Erythroblast (primary cell): ENCODE data around the gene ZMYND8.

Source experiments
- DNase-seq, 2 experiments: peaks; one replicate each; lab custom pipeline; 2025; lab: John Stamatoyannopoulos, UW
- GATA1 ChIP-seq: IDR thresholded peaks from 2 replicates; pipeline ENCODE4 v1.6.1; 2011; ENCODE audit warnings: low read depth, mild to moderate bottlenecking, control low read depth, low read length, moderate library complexity
- POLR2A ChIP-seq: IDR thresholded peaks from 2 replicates; pipeline ENCODE4 v1.6.1; 2011; ENCODE audit warnings: mild to moderate bottlenecking, low read length

Gene ZMYND8

GRCh38 chr20:47320990-47321805, 35.3 kb downstream of the ZMYND8 start:
- no peak for TF ChIP-seq POLR2A
- TF ChIP-seq GATA1, result no peak
- DNase-seq, result no peak

- TF ChIP-seq POLR2A (no peak), GATA1 (no peak)
- peak in 1 of 2 experiments; percentile 28 for DNase-seq
These were observed 36.8 kb downstream of the ZMYND8 start for GRCh38 chr20:47319517-47320252.

DNA sequence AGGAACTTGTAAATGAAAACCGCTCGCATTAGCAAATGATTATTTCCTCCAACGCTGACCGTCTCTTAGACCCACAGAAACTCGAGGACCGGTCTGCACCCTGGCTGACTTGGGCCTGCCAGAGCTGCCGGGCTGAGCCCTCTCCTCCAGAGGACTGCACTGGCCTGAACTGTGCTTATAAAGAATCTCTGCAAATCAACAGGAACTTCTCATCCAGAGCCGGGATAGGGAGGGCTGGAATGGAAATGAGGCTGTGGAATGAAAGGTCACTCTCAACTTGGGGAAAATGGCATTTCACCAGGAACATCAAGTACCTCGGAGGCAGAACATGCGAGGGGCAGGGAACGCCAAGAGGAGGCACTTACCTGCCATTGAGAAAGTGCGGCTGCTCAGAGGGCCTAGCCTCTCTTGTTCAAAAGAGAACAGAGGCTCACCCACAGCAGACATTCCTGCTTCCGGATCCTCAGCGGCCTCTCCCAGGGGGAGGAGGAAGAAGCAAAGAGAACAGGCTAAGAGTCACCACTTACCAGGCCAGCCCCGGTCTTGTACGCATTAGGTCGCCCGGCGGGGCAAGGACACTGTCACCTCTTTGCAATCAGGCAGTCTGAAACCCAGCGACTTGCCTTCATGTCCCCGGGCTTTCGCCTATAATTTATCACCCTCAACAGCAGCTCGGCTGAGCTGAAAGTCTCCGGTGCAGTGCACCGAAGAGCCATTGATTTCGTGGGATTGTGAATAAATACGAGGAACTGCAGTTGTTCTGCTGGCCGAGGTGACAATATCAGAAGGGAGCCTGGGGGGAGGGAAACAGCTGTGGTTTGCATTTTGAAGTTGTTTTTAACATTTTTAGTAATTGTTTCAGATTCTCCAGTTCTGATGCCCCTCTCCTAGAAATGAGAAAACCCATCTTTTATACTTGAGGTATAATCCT, 37.6 kb downstream of the ZMYND8 start:
- TF ChIP-seq POLR2A, result peak; percentile 16
- TF ChIP-seq GATA1, result no peak
- peak; percentile 69 to 76 for DNase-seq

- no peak for TF ChIP-seq POLR2A
- no peak for TF ChIP-seq GATA1
- peak in 1 of 2 experiments; percentile 17 for DNase-seq
These were observed 38.4 kb downstream of the ZMYND8 start for GRCh38 chr20:47318027-47318585.

GRCh38 chr20:47317127-47317895, 39.2 kb downstream of the ZMYND8 start:
- TF ChIP-seq GATA1 (no peak), POLR2A (peak; percentile 49)
- DNase-seq, result peak; percentile 43 to 78

DNA sequence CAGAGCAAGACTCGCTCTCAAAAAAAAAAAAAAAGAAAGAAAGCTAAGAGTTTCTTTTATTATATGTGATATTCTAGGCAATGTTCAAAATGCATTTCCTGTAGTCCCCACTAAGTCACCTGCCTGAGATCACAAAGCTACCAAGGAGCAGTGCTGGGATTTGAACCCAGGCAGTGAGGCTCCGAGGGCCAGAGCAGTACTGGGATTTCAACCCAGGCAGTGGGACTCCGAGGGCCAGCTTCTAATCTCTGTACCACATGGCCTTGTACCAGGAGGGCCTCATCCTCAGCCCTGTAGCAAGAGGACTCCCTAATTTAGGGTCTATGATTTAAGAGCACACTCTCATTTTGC, 39.7 kb downstream of the ZMYND8 start:
- peak in 1 of 2 experiments; percentile 19 for DNase-seq
- TF ChIP-seq GATA1 (no peak), POLR2A (no peak)

DNA sequence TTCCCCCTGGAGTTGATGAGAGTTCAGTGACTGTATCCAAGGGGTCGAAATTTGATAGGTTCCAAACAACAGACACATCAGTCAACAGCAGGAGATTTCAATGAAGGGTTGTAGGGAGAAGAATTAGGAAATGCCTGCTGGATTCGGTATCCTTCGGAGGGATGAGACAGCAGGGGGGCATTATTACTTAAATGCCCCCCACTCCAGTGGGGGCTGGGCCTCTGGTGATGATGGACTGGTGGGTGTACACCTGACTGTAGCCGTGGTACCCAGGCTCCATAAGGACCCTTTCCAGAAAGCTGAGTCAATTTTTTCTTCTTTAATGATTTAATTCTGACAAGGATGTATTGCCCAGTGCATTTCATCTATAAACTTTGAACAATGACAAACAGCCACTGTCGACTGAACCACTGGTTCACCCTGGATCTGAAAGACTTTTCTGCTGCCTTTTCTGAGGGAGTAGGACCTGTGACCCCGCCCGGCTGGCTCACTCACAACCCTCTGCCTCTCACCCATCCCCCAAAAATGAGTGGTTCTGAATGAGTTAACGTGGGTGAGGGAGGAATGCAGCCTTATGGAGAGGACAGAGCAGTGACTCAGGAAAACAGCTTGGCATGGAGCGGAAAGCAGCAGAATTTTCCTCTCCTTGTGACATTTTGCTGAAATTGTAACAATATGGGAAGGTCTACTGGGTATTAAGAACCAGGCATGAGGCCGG, 41.0 kb downstream of the ZMYND8 start:
- peak; percentile 23 to 62 for DNase-seq
- TF ChIP-seq GATA1, result no peak
- TF ChIP-seq POLR2A, result no peak

DNA sequence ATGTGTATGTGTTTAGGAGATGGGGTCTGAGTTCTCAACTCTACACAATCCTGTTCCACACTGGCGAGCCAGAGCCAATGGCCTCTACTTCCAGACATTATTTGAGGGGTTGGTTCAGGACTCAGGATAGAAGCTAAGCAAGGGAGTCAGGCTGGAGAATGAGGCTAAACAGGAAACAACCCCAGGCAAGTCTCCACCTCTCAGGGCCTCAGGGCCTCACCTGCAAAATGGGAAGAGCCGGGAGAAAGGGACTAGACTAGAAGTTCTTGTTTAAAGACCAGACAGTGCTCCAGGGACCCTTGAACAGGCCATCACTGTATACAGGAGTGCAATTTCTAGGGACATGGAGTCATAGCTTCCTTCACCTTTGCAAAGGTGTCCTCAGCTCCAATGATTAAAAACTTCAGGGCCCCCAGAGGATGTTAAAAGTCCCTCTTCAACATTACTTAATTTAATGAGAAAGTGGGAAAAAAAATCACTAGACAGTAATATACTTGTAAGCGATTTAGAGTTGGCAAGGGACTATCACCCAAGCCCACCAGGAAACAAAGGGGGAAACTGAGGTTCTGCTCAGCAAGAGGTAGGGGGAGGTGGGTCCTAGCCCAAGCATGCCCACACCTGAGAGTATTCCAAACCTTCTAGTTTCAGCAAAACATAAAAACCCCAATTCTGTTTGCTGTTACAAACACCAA, 41.7 kb downstream of the ZMYND8 start:
- no peak for DNase-seq
- TF ChIP-seq POLR2A (no peak), GATA1 (no peak)

- TF ChIP-seq GATA1, result no peak
- TF ChIP-seq POLR2A, result no peak
- no peak for DNase-seq
These were observed 44.4 kb downstream of the ZMYND8 start for GRCh38 chr20:47311967-47312681.

GRCh38 chr20:47311211-47311610, 45.3 kb downstream of the ZMYND8 start:
- TF ChIP-seq GATA1 (no peak), POLR2A (no peak)
- no peak for DNase-seq

DNA sequence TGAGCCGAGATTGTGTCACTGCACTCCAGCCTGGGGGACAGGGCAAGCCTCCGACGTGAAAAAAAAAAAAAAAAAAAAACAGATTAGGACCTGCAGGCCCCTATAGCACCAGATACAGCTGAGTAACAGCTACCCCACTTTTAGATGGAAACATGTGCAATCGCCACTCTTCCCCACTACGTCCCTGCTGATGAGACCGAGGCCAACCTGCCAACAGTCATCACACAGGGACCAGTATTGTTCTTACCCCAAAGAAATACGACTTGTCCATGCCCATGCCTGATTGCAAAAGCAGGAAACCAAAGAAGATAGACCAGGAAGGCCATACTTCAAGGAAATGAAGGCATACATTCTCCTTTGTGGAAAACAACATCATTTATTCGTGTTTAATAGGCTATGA, 45.8 kb downstream of the ZMYND8 start:
- TF ChIP-seq POLR2A (no peak), GATA1 (no peak)
- no peak for DNase-seq
